Measurements from ENCODE around the gene ARHGAP27. TPM values are rescaled to one million over a fixed set of nuclear protein-coding genes. Genes with fewer than 3 reads are reported as not detected.

The ARHGAP27 gene, protein sequence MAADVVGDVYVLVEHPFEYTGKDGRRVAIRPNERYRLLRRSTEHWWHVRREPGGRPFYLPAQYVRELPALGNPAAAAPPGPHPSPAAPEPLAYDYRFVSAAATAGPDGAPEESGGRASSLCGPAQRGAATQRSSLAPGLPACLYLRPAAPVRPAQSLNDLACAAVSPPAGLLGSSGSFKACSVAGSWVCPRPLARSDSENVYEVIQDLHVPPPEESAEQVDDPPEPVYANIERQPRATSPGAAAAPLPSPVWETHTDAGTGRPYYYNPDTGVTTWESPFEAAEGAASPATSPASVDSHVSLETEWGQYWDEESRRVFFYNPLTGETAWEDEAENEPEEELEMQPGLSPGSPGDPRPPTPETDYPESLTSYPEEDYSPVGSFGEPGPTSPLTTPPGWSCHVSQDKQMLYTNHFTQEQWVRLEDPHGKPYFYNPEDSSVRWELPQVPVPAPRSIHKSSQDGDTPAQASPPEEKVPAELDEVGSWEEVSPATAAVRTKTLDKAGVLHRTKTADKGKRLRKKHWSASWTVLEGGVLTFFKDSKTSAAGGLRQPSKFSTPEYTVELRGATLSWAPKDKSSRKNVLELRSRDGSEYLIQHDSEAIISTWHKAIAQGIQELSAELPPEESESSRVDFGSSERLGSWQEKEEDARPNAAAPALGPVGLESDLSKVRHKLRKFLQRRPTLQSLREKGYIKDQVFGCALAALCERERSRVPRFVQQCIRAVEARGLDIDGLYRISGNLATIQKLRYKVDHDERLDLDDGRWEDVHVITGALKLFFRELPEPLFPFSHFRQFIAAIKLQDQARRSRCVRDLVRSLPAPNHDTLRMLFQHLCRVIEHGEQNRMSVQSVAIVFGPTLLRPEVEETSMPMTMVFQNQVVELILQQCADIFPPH
- total RNA-seq, result 10 to 100 TPM; 84.7 to 85.5 TPM

DNA sequence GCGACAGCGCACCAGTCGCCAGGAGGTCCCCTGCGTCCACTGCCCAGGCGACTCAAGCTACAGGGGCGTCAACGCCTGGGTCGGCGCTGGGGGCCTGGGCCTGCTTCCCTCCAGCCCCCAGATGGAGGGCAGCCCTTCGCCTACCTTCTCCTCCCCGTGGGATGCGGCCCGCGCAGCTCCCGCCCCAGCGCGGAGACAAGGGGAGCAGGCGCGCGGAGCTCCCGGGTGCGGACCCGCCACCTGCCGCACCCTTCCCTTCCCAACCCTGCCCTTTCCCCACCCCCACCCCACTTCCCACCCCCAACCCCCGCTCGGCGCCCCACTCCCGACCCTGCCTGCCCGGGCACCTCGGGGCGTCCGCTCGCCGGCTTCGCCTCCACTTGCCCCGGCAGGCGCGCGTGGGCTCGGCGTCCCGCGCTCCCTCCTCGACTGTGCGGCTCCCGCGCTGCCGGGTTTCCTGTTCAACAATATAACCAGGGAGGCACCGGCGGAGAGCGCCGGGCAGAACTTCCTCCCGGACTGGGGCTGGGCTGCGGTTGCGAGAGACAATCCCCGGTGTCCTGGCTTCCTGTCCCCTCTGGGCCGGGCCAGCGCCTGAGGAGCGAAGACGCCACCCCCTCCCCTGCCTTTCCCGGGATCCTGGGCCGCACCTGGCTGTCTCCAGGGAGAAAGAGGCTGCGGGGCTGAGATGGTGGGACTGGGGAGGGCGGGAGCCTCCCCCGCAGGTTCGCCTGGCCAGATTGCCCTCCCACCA is at the start of gene ARHGAP27:
ARHGAP27 (minus strand) TSS at position 466 of the 754 bp plus-strand sequence. CDS start 2,591 bp downstream, outside the sequence.

Other genes with a start within 250 kb of the ARHGAP27 start
- 100 to 1,000 TPM; 380 to 388 TPM for gene FMNL1, start 211.0 kb downstream of the ARHGAP27 start, total RNA-seq
- gene SPATA32, start 170.8 kb downstream of the ARHGAP27 start, total RNA-seq, result under 1 TPM; 0.18 to 0.43 TPM
- gene MAP3K14, start 115.8 kb downstream of the ARHGAP27 start, total RNA-seq, result 10 to 100 TPM; 23.4 to 25.1 TPM
- gene PLEKHM1, start 57.9 kb upstream of the ARHGAP27 start, total RNA-seq, result 10 to 100 TPM; 47.9 to 52.2 TPM

Measured in activated naive CD4-positive, alpha-beta T cell treated with anti-CD3 and anti-CD28 coated beads, Interleukin-2, amount 10 ng/mL, durations not matched to agents 5 hours and 36 hours (primary cell).